K562 (cell line): ENCODE data around the gene CDC6. TPM values are rescaled to one million over a fixed set of nuclear protein-coding genes. Genes with fewer than 3 reads are reported as not detected.

Experiments
- BRD9 ChIP-seq: fragments of 450-650 bp; IDR thresholded peaks from 2 replicates; pipeline ENCODE4 v1.6.1; 2018; ENCODE audit warnings: low read depth; ENCODE audit not compliant: partially characterized antibody
- CREB1 ChIP-seq, 2 experiments: sonication (generic) in 1 of 2; formaldehyde crosslinking in 1 of 2; IDR thresholded peaks; 2 replicates each; pipeline versions ENCODE4 v1.6.1 to v1.8.0; 2012 to 2022; ENCODE audit warnings: inconsistent platforms in 1 of 2, mild to moderate bottlenecking in 1 of 2, missing genetic modification reagents in 1 of 2, moderate library complexity in 1 of 2
- FOXP4 ChIP-seq: sonication (generic); formaldehyde crosslinking; IDR thresholded peaks from 2 replicates; pipeline ENCODE4 v1.8.0; 2022; ENCODE audit warnings: mild to moderate bottlenecking, missing genetic modification reagents, borderline replicate concordance
- HDAC2 ChIP-seq: fragments of 450-650 bp; IDR thresholded peaks from 2 replicates; pipeline ENCODE4 v1.6.1; 2016; ENCODE audit warnings: mild to moderate bottlenecking
- HNRNPL ChIP-seq: fragments of 200-400 bp; formaldehyde crosslinking; IDR thresholded peaks from 2 replicates; pipeline ENCODE4 v1.6.1; 2017; ENCODE audit warnings: low read depth, mild to moderate bottlenecking, low read length
- HOXB6 ChIP-seq: fragments of 250-450 bp; sonication (Bioruptor Pico); IDR thresholded peaks from 2 replicates; pipeline ENCODE4 v1.5.1; 2022; ENCODE audit warnings: mild to moderate bottlenecking, borderline replicate concordance
- JUNB ChIP-seq: fragments of 450-650 bp; formaldehyde crosslinking; conservative IDR thresholded peaks from 2 replicates; pipeline ENCODE4 v1.4.0; 2020; ENCODE audit warnings: mild to moderate bottlenecking
- NCOA6 ChIP-seq: fragments of 450-650 bp; IDR thresholded peaks from 2 replicates; pipeline ENCODE4 v1.6.1; 2017; ENCODE audit warnings: mild to moderate bottlenecking
- NFYB ChIP-seq: IDR thresholded peaks from 2 replicates; pipeline ENCODE4 v1.6.1; 2011; ENCODE audit warnings: mild to moderate bottlenecking, moderate library complexity; ENCODE audit not compliant: insufficient read length; ENCODE audit errors: extremely low read depth
- PCBP2 ChIP-seq: fragments of 200-400 bp; formaldehyde crosslinking; IDR thresholded peaks from 2 replicates; pipeline ENCODE4 v1.6.1; 2018; ENCODE audit warnings: low read length, low read depth, mild to moderate bottlenecking, moderate library complexity; ENCODE audit not compliant: poor library complexity, severe bottlenecking
- PPARD ChIP-seq: fragments of 250-450 bp; sonication (Bioruptor Pico); IDR thresholded peaks from 2 replicates; pipeline ENCODE4 v1.8.0; 2022; ENCODE audit warnings: inconsistent platforms, mild to moderate bottlenecking, moderate library complexity
- RBM15 ChIP-seq: fragments of 200-400 bp; formaldehyde crosslinking; IDR thresholded peaks from 2 replicates; pipeline ENCODE4 v1.6.1; 2018; ENCODE audit warnings: mild to moderate bottlenecking, low read length, moderate library complexity; ENCODE audit not compliant: insufficient read depth
- RBM34 ChIP-seq: fragments of 200-400 bp; formaldehyde crosslinking; IDR thresholded peaks from 2 replicates; pipeline ENCODE4 v1.6.1; 2018; ENCODE audit warnings: low read length, borderline replicate concordance; ENCODE audit not compliant: insufficient read depth
- SP2 ChIP-seq: IDR thresholded peaks from 2 replicates; pipeline ENCODE4 v1.6.1; 2011; ENCODE audit warnings: mild to moderate bottlenecking, low read depth, low read length, moderate library complexity; ENCODE audit not compliant: poor library complexity, severe bottlenecking; ENCODE audit errors: extremely low read depth
- TAF7 ChIP-seq: fragments of 450-650 bp; IDR thresholded peaks from 2 replicates; pipeline ENCODE4 v1.6.1; 2016; ENCODE audit warnings: missing genetic modification characterization, missing compliant biosample characterization
- THRB ChIP-seq: fragments of 450-650 bp; formaldehyde crosslinking; conservative IDR thresholded peaks from 2 replicates; pipeline ENCODE4 v1.4.0; 2022; ENCODE audit warnings: mild to moderate bottlenecking, missing genetic modification characterization
- YBX1 ChIP-seq: fragments of 450-650 bp; IDR thresholded peaks from 2 replicates; pipeline ENCODE4 v1.7.1; 2016; ENCODE audit warnings: mild to moderate bottlenecking
- ZNF12 ChIP-seq: sonication (generic); formaldehyde crosslinking; IDR thresholded peaks from 2 replicates; pipeline ENCODE4 v1.4.0; 2020; ENCODE audit warnings: mild to moderate bottlenecking, missing genetic modification reagents
- ZNF263 ChIP-seq: sonication (generic); formaldehyde crosslinking; IDR thresholded peaks from 2 replicates; pipeline ENCODE4 v1.8.0; 2022; ENCODE audit warnings: mild to moderate bottlenecking, missing genetic modification reagents, borderline replicate concordance
- ZNF274 ChIP-seq: IDR thresholded peaks from 2 replicates; pipeline ENCODE4 v1.6.1; 2011; ENCODE audit warnings: low read depth, mild to moderate bottlenecking, low read length, moderate library complexity, borderline replicate concordance
- polyA plus RNA-seq, 8 experiments: library from polyadenylated mRNA; depleted of rRNA in 4 of 8; stranded (reverse) in 5 of 8; unstranded in 3 of 8; fragments of >200 nt; fragmentation: Nextera tagmentation in 2 of 8; fragmentation: Illumina TruSeq in 1 of 8; extraction: Ambion mirVana in 2 of 8; extraction: Trizol in 1 of 8; gene quantifications; 2 replicates each; pipeline versions ENCODE4 v1.2.1 to v1.2.3, GENCODE V29; 2011 to 2014; ENCODE audit warnings: inconsistent platforms in 1 of 8, missing spikeins in 1 of 8
- total RNA-seq, 7 experiments: library from RNA; depleted of rRNA in 6 of 7; stranded (reverse); fragments of >200 nt in 6 of 7; fragmentation: Illumina TruSeq in 2 of 7; extraction: Trizol in 2 of 7; gene quantifications; 2 replicates each; pipeline versions ENCODE4 v1.2.1 to v1.2.3, GENCODE V29; 2011 to 2021; ENCODE audit warnings: low replicate concordance in 1 of 7
- TF ChIP-seq, protein P1 (sequence below): IDR thresholded peaks from 3 replicates; pipeline ENCODE4 v1.6.1; 2011; ENCODE audit warnings: borderline replicate concordance, mild to moderate bottlenecking; ENCODE audit not compliant: insufficient read length, insufficient read depth

CDC6 gene
- total and polyA plus RNA-seq, 9 of the 15 experiments (the other 6 are each of a cell fraction or from before 2014, with no cell fraction given): 29.6 to 141 (median 106) TPM

DNA sequence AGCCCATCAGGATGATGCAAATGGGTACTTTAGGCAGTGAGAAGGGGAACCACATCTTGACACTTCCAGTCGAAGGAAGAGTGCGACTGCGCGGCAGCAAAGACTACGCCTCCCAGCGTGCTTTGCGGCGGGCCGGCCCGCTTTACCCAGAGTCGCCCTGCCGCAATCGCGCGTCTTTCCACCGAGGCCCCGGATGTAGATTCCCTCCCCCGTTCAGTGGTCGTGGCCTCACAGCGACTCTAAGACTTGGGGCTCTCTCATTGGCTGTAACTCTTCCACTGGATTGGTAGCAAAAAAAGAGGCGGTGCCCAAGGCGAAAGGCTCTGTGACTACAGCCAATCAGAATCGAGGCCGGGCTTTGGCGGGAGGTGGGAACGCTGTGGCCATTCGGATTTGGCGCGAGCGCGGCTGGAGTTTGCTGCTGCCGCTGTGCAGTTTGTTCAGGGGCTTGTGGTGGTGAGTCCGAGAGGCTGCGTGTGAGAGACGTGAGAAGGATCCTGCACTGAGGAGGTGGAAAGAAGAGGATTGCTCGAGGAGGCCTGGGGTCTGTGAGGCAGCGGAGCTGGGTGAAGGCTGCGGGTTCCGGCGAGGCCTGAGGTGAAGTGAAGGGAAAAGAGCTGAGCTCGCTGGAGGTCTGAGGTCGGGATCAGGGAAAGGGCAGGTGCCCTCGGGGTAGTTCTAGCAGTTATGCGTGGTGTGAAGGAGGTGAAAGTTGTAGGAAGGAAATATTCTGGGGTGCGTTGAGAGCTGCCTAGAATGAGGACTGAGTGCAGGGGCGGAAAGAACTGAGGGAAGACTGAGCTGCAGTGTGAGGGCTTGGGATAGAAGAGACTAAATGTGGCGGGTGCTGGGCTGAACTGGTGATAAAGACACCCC lies at the start of gene CDC6 (continued):
- TF ChIP-seq BRD9 (peak; percentile 65), NFYB (peak; percentile 94), PCBP2 (no peak), JUNB (no peak), ZNF263 (CRISPR knock-in tag) (no peak), YBX1 (no peak), RBM34 (no peak), HNRNPL (no peak), HDAC2 (peak; percentile 86), NCOA6 (no peak), FOXP4 (CRISPR knock-in tag) (no peak), ZNF12 (CRISPR knock-in tag) (no peak), SP2 (peak; percentile 26), RBM15 (no peak), TAF7 (tag) (peak; percentile 95), ZNF274 (no peak), PPARD (CRISPR knock-in tag) (no peak), HOXB6 (CRISPR knock-in tag) (no peak), THRB (CRISPR knock-in tag) (0 out of 2 replicates have a peak, but pooled peaks have one; percentile 9), CREB1 (IDR thresholded peaks at IDR 0.05) (peak; percentile 82), CREB1 (CRISPR knock-in tag; IDR thresholded peaks at IDR 0.05) (peak; percentile 77)
- TF ChIP-seq, protein P1, sequence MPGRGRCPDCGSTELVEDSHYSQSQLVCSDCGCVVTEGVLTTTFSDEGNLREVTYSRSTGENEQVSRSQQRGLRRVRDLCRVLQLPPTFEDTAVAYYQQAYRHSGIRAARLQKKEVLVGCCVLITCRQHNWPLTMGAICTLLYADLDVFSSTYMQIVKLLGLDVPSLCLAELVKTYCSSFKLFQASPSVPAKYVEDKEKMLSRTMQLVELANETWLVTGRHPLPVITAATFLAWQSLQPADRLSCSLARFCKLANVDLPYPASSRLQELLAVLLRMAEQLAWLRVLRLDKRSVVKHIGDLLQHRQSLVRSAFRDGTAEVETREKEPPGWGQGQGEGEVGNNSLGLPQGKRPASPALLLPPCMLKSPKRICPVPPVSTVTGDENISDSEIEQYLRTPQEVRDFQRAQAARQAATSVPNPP: no peak
